ENCODE data around the gene FGG. TPM values are rescaled to one million over a fixed set of nuclear protein-coding genes. Genes with fewer than 3 reads are reported as not detected.
"Not testable (repeated sequence)": the region's sequence is repeated elsewhere in the genome, so short reads cannot be mapped to it uniquely, and the experiment has no call there.

Gene FGG
- total RNA-seq, 4 donors from 2014 or later = not detected

GRCh38 chr4:154603033-154603943, 9.2 kb downstream of the FGG start:
- Histone ChIP-seq H3K9me3 (no peaks in the 10 kb centered on the region), H3K36me3 (no peaks in the 10 kb centered on the region), H3K4me1 (no peaks in the 10 kb centered on the region), H3K4me3 (no peak overlapping the region), H3K27ac (no peak overlapping the region), H3K27me3 (no peaks in the 10 kb centered on the region)
- intact Hi-C loops (cut with DNase I; ENCODE audit: low total_unique reads) (no loop called here), in situ Hi-C loops (cut with MboI; ENCODE audit: low pct_ligation_motif_present in 1 of 4, low pct_unique_long_range_greater_than_20kb in 1 of 4, low sequenced_read_pairs in 3 of 4) (no loop called here)
- 82 to 88% methylated on average over 5 to 6 of the region's 6 CpGs for WGBS, 2 donors (ENCODE audit: low coverage in 1 of 2)
- no peak for TF ChIP-seq POLR2A (IDR thresholded peaks at IDR 0.05)
- no peak for TF ChIP-seq EP300 (IDR thresholded peaks at IDR 0.05; ENCODE audit: low read depth)
- TF ChIP-seq POLR2AphosphoS5 (IDR thresholded peaks at IDR 0.05) = no peak
- TF ChIP-seq CTCF (IDR thresholded peaks at IDR 0.05) = no peak
- no peak for DNase-seq

GRCh38 chr4:154602404-154603020, 9.9 kb downstream of the FGG start:
- TF ChIP-seq POLR2AphosphoS5 (IDR thresholded peaks at IDR 0.05) = no peak
- no peak for TF ChIP-seq EP300 (IDR thresholded peaks at IDR 0.05; ENCODE audit: low read depth)
- TF ChIP-seq CTCF (IDR thresholded peaks at IDR 0.05) = no peak
- TF ChIP-seq POLR2A (IDR thresholded peaks at IDR 0.05) = no peak
- H3K4me1 ChIP-seq = no peaks in the 10 kb centered on the region
- no peaks in the 10 kb centered on the region for H3K27me3 ChIP-seq
- intact Hi-C loops (cut with DNase I; ENCODE audit: low total_unique reads) = no loop called here
- no peak overlapping the region for H3K27ac ChIP-seq
- in situ Hi-C loops (cut with MboI; ENCODE audit: low pct_ligation_motif_present in 1 of 4, low pct_unique_long_range_greater_than_20kb in 1 of 4, low sequenced_read_pairs in 3 of 4) = no loop called here
- H3K4me3 ChIP-seq = no peak overlapping the region
- no peaks in the 10 kb centered on the region for H3K36me3 ChIP-seq
- 63 to 67% methylated on average over 1 of the region's 1 CpG for WGBS, 2 donors (ENCODE audit: low coverage in 1 of 2)
- no peaks in the 10 kb centered on the region for H3K9me3 ChIP-seq
- DNase-seq = no peak

- no peak for TF ChIP-seq EP300 (IDR thresholded peaks at IDR 0.05; ENCODE audit: low read depth)
- no peak for TF ChIP-seq POLR2A (IDR thresholded peaks at IDR 0.05)
- TF ChIP-seq CTCF (IDR thresholded peaks at IDR 0.05) = no peak
- TF ChIP-seq POLR2AphosphoS5 (IDR thresholded peaks at IDR 0.05) = no peak
- no peak overlapping the region for H3K27ac ChIP-seq
- no peaks in the 10 kb centered on the region for H3K4me1 ChIP-seq
- no peaks in the 10 kb centered on the region for H3K36me3 ChIP-seq
- no peaks in the 10 kb centered on the region for H3K9me3 ChIP-seq
- H3K4me3 ChIP-seq = no peak overlapping the region
- 65 to 77% methylated on average over 5 to 7 of the region's 7 CpGs for WGBS, 2 donors (ENCODE audit: low coverage in 1 of 2)
- DNase-seq = no peak
- in situ Hi-C loops (cut with MboI; ENCODE audit: low pct_ligation_motif_present in 1 of 4, low pct_unique_long_range_greater_than_20kb in 1 of 4, low sequenced_read_pairs in 3 of 4) (no loop called here), intact Hi-C loops (cut with DNase I; ENCODE audit: low total_unique reads) (no loop called here)
- H3K27me3 ChIP-seq = no peaks in the 10 kb centered on the region
These were observed 14.4 kb downstream of the FGG start for GRCh38 chr4:154597798-154598774.

- intact Hi-C loops (cut with DNase I; ENCODE audit: low total_unique reads) = not testable (repeated sequence)
These were observed 15.2 kb downstream of the FGG start for GRCh38 chr4:154597281-154597680.

More at GRCh38 chr4:154597281-154597680, 15.2 kb downstream of the FGG start:
- 86 to 91% methylated on average over 10 to 11 of the region's 11 CpGs for WGBS, 2 donors (ENCODE audit: low coverage in 1 of 2)
- H3K9me3 ChIP-seq; in situ Hi-C loops (cut with MboI; ENCODE audit: low pct_ligation_motif_present in 1 of 4, low pct_unique_long_range_greater_than_20kb in 1 of 4, low sequenced_read_pairs in 3 of 4); H3K4me3 ChIP-seq; H3K4me1 ChIP-seq; H3K27ac ChIP-seq; DNase-seq; H3K36me3 ChIP-seq; H3K27me3 ChIP-seq: not testable (repeated sequence)

All from transverse colon (tissue), 4 donors.